Measurements from ENCODE around the gene KCNQ1.

- TF ChIP-seq POLR2A (IDR thresholded peaks at IDR 0.05) = no peak
- TF ChIP-seq, protein P1, sequence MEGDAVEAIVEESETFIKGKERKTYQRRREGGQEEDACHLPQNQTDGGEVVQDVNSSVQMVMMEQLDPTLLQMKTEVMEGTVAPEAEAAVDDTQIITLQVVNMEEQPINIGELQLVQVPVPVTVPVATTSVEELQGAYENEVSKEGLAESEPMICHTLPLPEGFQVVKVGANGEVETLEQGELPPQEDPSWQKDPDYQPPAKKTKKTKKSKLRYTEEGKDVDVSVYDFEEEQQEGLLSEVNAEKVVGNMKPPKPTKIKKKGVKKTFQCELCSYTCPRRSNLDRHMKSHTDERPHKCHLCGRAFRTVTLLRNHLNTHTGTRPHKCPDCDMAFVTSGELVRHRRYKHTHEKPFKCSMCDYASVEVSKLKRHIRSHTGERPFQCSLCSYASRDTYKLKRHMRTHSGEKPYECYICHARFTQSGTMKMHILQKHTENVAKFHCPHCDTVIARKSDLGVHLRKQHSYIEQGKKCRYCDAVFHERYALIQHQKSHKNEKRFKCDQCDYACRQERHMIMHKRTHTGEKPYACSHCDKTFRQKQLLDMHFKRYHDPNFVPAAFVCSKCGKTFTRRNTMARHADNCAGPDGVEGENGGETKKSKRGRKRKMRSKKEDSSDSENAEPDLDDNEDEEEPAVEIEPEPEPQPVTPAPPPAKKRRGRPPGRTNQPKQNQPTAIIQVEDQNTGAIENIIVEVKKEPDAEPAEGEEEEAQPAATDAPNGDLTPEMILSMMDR (IDR thresholded peaks at IDR 0.05) = no peak
These were observed 127.9 kb downstream of the KCNQ1 start for GRCh38 chr11:2572491-2573239.

Measured in gastroesophageal sphincter (tissue), 3 donors.